ENCODE results near the gene CACNA1C. TPM values are rescaled to one million over a fixed set of nuclear protein-coding genes. Genes with fewer than 3 reads are reported as not detected.

The CACNA1C gene
- total RNA-seq, 4 donors from 2014 or later, result 5.2 to 12.9 (median 6.3) TPM

DNA sequence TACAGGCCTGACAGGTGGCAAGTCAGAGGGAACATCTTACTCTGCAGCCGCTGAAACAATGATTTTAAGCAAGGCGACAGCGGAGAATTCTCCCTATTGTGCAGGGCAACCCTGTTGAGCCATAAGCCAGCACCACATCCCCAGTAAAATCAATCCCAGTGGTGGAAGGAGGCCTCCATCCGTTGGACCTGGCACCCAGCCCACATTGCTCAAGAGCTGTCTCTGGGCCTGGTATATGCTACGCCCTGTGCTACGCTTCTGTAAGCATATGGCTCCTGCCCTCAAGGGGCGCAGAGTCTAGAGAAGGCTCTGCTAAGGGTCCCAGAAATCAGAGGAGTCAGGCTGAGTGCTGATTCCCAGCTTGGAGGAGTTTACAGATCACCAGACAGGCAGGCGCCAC is 265.5 kb downstream of the CACNA1C start:
- no peaks in the 10 kb centered on the region for H3K36me3 ChIP-seq
- 76 to 83% methylated on average over 8 of the region's 8 CpGs for WGBS, 2 donors
- H3K4me1 ChIP-seq, result peaks cover 0 to 19% (median 0%) of the 10 kb centered on the region in 4 donors
- no peaks in the 10 kb centered on the region for H3K9me3 ChIP-seq
- TF ChIP-seq POLR2A (IDR thresholded peaks at IDR 0.05), result no peak
- TF ChIP-seq, protein P1, sequence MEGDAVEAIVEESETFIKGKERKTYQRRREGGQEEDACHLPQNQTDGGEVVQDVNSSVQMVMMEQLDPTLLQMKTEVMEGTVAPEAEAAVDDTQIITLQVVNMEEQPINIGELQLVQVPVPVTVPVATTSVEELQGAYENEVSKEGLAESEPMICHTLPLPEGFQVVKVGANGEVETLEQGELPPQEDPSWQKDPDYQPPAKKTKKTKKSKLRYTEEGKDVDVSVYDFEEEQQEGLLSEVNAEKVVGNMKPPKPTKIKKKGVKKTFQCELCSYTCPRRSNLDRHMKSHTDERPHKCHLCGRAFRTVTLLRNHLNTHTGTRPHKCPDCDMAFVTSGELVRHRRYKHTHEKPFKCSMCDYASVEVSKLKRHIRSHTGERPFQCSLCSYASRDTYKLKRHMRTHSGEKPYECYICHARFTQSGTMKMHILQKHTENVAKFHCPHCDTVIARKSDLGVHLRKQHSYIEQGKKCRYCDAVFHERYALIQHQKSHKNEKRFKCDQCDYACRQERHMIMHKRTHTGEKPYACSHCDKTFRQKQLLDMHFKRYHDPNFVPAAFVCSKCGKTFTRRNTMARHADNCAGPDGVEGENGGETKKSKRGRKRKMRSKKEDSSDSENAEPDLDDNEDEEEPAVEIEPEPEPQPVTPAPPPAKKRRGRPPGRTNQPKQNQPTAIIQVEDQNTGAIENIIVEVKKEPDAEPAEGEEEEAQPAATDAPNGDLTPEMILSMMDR (IDR thresholded peaks at IDR 0.05), result no peak
- TF ChIP-seq EP300 (IDR thresholded peaks at IDR 0.05), result no peak
- H3K4me3 ChIP-seq, result no peak overlapping the region
- no peak overlapping the region for H3K27ac ChIP-seq
- H3K27me3 ChIP-seq, result no peaks in the 10 kb centered on the region
- no peak for DNase-seq (ENCODE audit: low spot score in 2 of 2)

DNA sequence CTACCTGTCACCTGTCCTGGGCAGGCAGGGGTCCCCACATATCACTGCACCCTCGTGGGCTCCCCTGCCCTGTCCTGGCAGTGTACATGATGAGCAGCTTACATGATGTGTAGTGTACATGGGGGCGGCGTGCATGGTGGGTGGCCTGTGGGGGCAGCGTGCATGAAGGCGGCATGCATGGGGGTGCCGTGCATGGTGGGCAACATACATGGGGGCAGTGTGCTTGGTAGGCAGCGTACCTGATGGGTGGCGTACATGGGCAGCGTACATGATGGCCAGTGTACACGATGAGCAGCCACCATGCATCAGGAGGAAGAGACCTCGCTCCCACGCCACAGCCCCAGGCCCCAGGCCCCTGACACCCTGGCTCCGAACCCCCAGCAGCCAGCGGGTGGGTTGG is 266.3 kb downstream of the CACNA1C start:
- DNase-seq (ENCODE audit: low spot score in 2 of 2), result no peak
- H3K9me3 ChIP-seq, result no peaks in the 10 kb centered on the region
- H3K27ac ChIP-seq, result peak overlapping the region in 1 of 4 donors; percentile 54
- no peaks in the 10 kb centered on the region for H3K36me3 ChIP-seq
- H3K27me3 ChIP-seq, result no peaks in the 10 kb centered on the region
- TF ChIP-seq POLR2A (IDR thresholded peaks at IDR 0.05) (no peak), EP300 (IDR thresholded peaks at IDR 0.05) (no peak)
- TF ChIP-seq, protein P1 (IDR thresholded peaks at IDR 0.05), result no peak
- H3K4me3 ChIP-seq, result no peak overlapping the region
- 94 to 97% methylated on average over 14 of the region's 14 CpGs for WGBS, 2 donors
- peaks cover 0 to 26% (median 0%) of the 10 kb centered on the region in 4 donors for H3K4me1 ChIP-seq

DNA sequence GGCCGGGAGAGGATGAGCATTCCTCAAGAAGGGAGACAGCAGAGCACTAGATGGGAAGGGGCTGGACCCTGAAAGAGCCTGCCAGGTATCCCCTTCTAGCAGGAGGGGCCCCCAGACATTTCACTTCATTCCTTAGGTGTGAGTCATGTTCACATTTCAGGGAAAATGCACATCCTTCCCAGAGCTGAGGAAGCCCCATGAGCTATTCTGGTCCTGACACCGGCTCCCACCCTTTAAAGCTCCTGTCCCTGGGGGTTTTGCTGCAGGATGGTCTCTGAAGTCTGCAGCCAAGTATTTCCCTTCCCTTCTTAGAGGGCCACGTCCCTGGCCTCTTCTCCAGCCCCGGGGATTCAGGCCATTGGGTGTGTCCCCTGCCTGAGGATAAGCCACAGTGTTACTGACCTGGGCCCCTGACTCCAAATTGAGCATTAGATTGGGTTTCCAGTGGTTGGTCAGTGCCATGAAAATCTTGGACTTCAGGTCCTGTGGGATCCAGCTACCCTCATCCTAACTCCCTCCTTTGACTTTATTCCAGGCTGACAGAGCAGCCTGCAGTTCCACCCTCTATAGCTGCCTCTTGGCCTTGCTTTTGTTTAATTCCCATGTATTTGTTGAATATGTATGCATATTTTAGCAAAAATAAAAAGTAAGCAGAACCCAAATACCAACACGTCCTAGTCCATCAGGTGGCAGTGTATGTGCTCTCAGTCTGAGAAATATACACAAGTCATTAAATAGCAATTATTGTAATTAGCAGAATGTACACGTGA is 267.1 kb downstream of the CACNA1C start:
- no peaks in the 10 kb centered on the region for H3K9me3 ChIP-seq
- WGBS, 2 donors, result 51 to 53% methylated on average over 6 of the region's 6 CpGs

GRCh38 chr12:2320841-2321240 is 268.1 kb downstream of the CACNA1C start:
- TF ChIP-seq EP300 (IDR thresholded peaks at IDR 0.05), result no peak
- no peak for TF ChIP-seq POLR2A (IDR thresholded peaks at IDR 0.05)
- TF ChIP-seq, protein P1 (IDR thresholded peaks at IDR 0.05), result no peak
- H3K4me3 ChIP-seq, result no peak overlapping the region
- DNase-seq (ENCODE audit: low spot score in 2 of 2), result no peak
- no peaks in the 10 kb centered on the region for H3K27me3 ChIP-seq
- H3K4me1 ChIP-seq, result peaks cover 0 to 32% (median 2%) of the 10 kb centered on the region in 4 donors
- H3K36me3 ChIP-seq, result no peaks in the 10 kb centered on the region
- H3K27ac ChIP-seq, result no peak overlapping the region
- 65 to 71% methylated on average over 4 of the region's 4 CpGs for WGBS, 2 donors
- H3K9me3 ChIP-seq, result no peaks in the 10 kb centered on the region

More for the DNA sequence above, 267.1 kb downstream of the CACNA1C start:
- Histone ChIP-seq H3K36me3 (no peaks in the 10 kb centered on the region), H3K27ac (peak overlapping the region in 1 of 4 donors; percentile 54), H3K4me1 (peaks cover 0 to 32% (median 2%) of the 10 kb centered on the region in 4 donors), H3K4me3 (no peak overlapping the region), H3K27me3 (no peaks in the 10 kb centered on the region)
- DNase-seq (ENCODE audit: low spot score in 2 of 2), result no peak
- TF ChIP-seq, protein P1 (IDR thresholded peaks at IDR 0.05), result no peak
- TF ChIP-seq EP300 (IDR thresholded peaks at IDR 0.05), result no peak
- TF ChIP-seq POLR2A (IDR thresholded peaks at IDR 0.05), result no peak

- no peak overlapping the region for H3K4me3 ChIP-seq
- H3K36me3 ChIP-seq, result no peaks in the 10 kb centered on the region
- 90 to 92% methylated on average over 14 of the region's 14 CpGs for WGBS, 2 donors
- H3K27me3 ChIP-seq, result no peaks in the 10 kb centered on the region
- no peak for TF ChIP-seq EP300 (IDR thresholded peaks at IDR 0.05)
- no peak for TF ChIP-seq POLR2A (IDR thresholded peaks at IDR 0.05)
- TF ChIP-seq, protein P1 (IDR thresholded peaks at IDR 0.05), result no peak
- H3K27ac ChIP-seq, result no peak overlapping the region
- DNase-seq (ENCODE audit: low spot score in 2 of 2), result no peak
- peaks cover 0 to 31% (median 2%) of the 10 kb centered on the region in 4 donors for H3K4me1 ChIP-seq
- H3K9me3 ChIP-seq, result no peaks in the 10 kb centered on the region
Observed at GRCh38 chr12:2322554-2323120, 269.9 kb downstream of the CACNA1C start.

All from tibial nerve (tissue), 4 donors.